ENCODE measurements around the gene LIX1L. TPM values are rescaled to one million over a fixed set of nuclear protein-coding genes. Genes with fewer than 3 reads are reported as not detected.

The LIX1L gene
- total and polyA plus RNA-seq, 2 of the 13 experiments (the other 11 are each of a cell fraction or from before 2014, with no cell fraction given): 8.1 to 24.9 TPM

GRCh38 chr1:145972580-145972979 is 14.8 kb upstream of the LIX1L start (continued):
- no peak for TF ChIP-seq GMEB2 (CRISPR knock-in tag; IDR thresholded peaks at IDR 0.05; ENCODE audit: low read depth)
- TF ChIP-seq ESRRA (CRISPR knock-in tag; IDR thresholded peaks at IDR 0.05; ENCODE audit: low read depth): no peak
- no peak for TF ChIP-seq ZNF660 (CRISPR knock-in tag; IDR thresholded peaks at IDR 0.05; ENCODE audit: borderline replicate concordance, low read depth)
- no peak for TF ChIP-seq POLR2AphosphoS5 (IDR thresholded peaks at IDR 0.05; ENCODE audit: low read depth, low read length)
- TF ChIP-seq ZNF326 (CRISPR knock-in tag; IDR thresholded peaks at IDR 0.05; ENCODE audit: borderline replicate concordance): no peak
- TF ChIP-seq BCLAF1 (IDR thresholded peaks at IDR 0.05): no peak
- no peak for TF ChIP-seq HIVEP1 (CRISPR knock-in tag; IDR thresholded peaks at IDR 0.05)
- TF ChIP-seq ZNF570 (CRISPR knock-in tag; IDR thresholded peaks at IDR 0.05; ENCODE audit: borderline replicate concordance): no peak
- no peak for TF ChIP-seq SMYD3 (CRISPR knock-in tag; IDR thresholded peaks at IDR 0.05)
- no peak for TF ChIP-seq ZFP41 (CRISPR knock-in tag; IDR thresholded peaks at IDR 0.05; ENCODE audit: borderline replicate concordance)
- TF ChIP-seq ZHX2 (IDR thresholded peaks at IDR 0.05; ENCODE audit: low read depth): no peak
- no peak for TF ChIP-seq ZHX2 (CRISPR knock-in tag; IDR thresholded peaks at IDR 0.05; ENCODE audit: borderline replicate concordance)
- TF ChIP-seq MED13 (CRISPR knock-in tag; IDR thresholded peaks at IDR 0.05): no peak
- TF ChIP-seq ZBTB34 (CRISPR knock-in tag; IDR thresholded peaks at IDR 0.05): no peak
- TF ChIP-seq ZNF619 (CRISPR knock-in tag; IDR thresholded peaks at IDR 0.05): no peak
- TF ChIP-seq IRF9 (CRISPR knock-in tag; IDR thresholded peaks at IDR 0.05; ENCODE audit: borderline replicate concordance): no peak
- TF ChIP-seq PAX8 (CRISPR knock-in tag; IDR thresholded peaks at IDR 0.05; ENCODE audit: borderline replicate concordance): no peak

Data from HepG2 (cell line).